IMR-90 (cell line): ENCODE measurements around the gene MAVS. TPM values are rescaled to one million over a fixed set of nuclear protein-coding genes. Genes with fewer than 3 reads are reported as not detected.

ENCODE experiments used
- ATAC-seq: fragments of 200-7000 bp; cut with Tn5 transposase; 2 replicates; pipeline ENCODE4 v1.9.1; 2020; ENCODE audit warnings: low read depth, mild to moderate bottlenecking, moderate library complexity
- BruUV-seq: library from RNA; stranded (reverse); fragments of 400-500 nt; replicated peaks from 2 replicates; lab custom pipeline; 2021; lab: Mats Ljungman, UMichigan
- CTCF ChIA-PET: fragments of 300-600 bp; formaldehyde crosslinking; extraction: SDS; loops from one replicate; lab custom pipeline; 2021; ENCODE audit warnings: antibody characterized with exemption; lab: Yijun Ruan, JAX
- POLR2A ChIA-PET: fragments of 300-600 bp; sonication (Branson Sonifier 250); formaldehyde crosslinking; loops from one replicate; lab custom pipeline; 2022; ENCODE audit warnings: antibody characterized with exemption; ENCODE audit not compliant: unreplicated experiment; lab: Charles Lee
- DNase-seq: peaks from one replicate; pipeline ENCODE4 v3.0.0; 2013
- H2AFZ ChIP-seq: replicated peaks from 2 replicates; pipeline ENCODE3; 2013; ENCODE audit warnings: low read length, mild to moderate bottlenecking; ENCODE audit not compliant: poor library complexity
- H2AK5ac ChIP-seq: 2 replicates; pipeline ENCODE4 v1.6.1; 2013; ENCODE audit warnings: low read depth, low read length, inconsistent platforms
- H2AK9ac ChIP-seq: replicated peaks from 2 replicates; pipeline ENCODE3; 2013; ENCODE audit warnings: mild to moderate bottlenecking, low read depth, low read length, moderate library complexity; ENCODE audit not compliant: poor library complexity
- H2BK120ac ChIP-seq: 2 replicates; pipeline ENCODE4 v1.6.1; 2013; ENCODE audit warnings: low read depth, low read length, inconsistent platforms
- H2BK15ac ChIP-seq: 3 replicates; pipeline ENCODE4 v1.6.1; 2013; ENCODE audit warnings: low read depth, low read length, inconsistent platforms
- H2BK20ac ChIP-seq: 2 replicates; pipeline ENCODE4 v1.6.1; 2013; ENCODE audit warnings: low read depth, mild to moderate bottlenecking, inconsistent platforms, low read length, moderate library complexity
- H2BK5ac ChIP-seq: 2 replicates; pipeline ENCODE4 v1.6.1; 2013; ENCODE audit warnings: mild to moderate bottlenecking, low read depth, low read length, inconsistent platforms; ENCODE audit not compliant: poor library complexity, severe bottlenecking
- H3K14ac ChIP-seq: replicated peaks from 2 replicates; pipeline ENCODE4 v1.6.1; 2013; ENCODE audit warnings: low read depth, low read length, inconsistent platforms
- H3K18ac ChIP-seq: 2 replicates; pipeline ENCODE4 v1.6.1; 2013; ENCODE audit warnings: low read depth, low read length, control low read depth
- H3K23ac ChIP-seq: 2 replicates; pipeline ENCODE4 v1.6.1; 2013; ENCODE audit warnings: low read depth, low read length, inconsistent platforms
- H3K27ac ChIP-seq: 2 replicates; pipeline ENCODE4 v1.5.1; 2013; ENCODE audit warnings: mild to moderate bottlenecking, control low read depth, low read length; ENCODE audit not compliant: insufficient read depth
- H3K27me3 ChIP-seq: 2 replicates; pipeline ENCODE4 v1.6.1; 2013; ENCODE audit warnings: low read length; ENCODE audit not compliant: control insufficient read depth, insufficient read depth
- H3K36me3 ChIP-seq: 2 replicates; pipeline ENCODE4 v1.6.1; 2013; ENCODE audit warnings: low read length, mixed read lengths; ENCODE audit not compliant: control insufficient read depth, insufficient read depth
- H3K4ac ChIP-seq: 2 replicates; pipeline ENCODE4 v1.6.1; 2013; ENCODE audit warnings: low read depth, low read length, inconsistent platforms
- H3K4me1 ChIP-seq: 2 replicates; pipeline ENCODE4 v1.6.1; 2013; ENCODE audit warnings: low read length, mixed read lengths; ENCODE audit not compliant: control insufficient read depth, insufficient read depth
- H3K4me2 ChIP-seq: 2 replicates; pipeline ENCODE4 v1.6.1; 2013; ENCODE audit warnings: low read depth, mild to moderate bottlenecking, control low read depth, low read length, moderate library complexity
- H3K4me3 ChIP-seq: 2 replicates; pipeline ENCODE4 v1.5.1; 2013; ENCODE audit warnings: low read depth, mild to moderate bottlenecking, control low read depth, low read length, moderate library complexity; ENCODE audit not compliant: insufficient read depth
- H3K56ac ChIP-seq: 2 replicates; pipeline ENCODE4 v1.6.1; 2013; ENCODE audit warnings: low read length, inconsistent platforms; ENCODE audit not compliant: insufficient read depth; ENCODE audit errors: extremely low read depth
- H3K79me1 ChIP-seq, 2 experiments: 2 replicates each; pipeline ENCODE4 v1.6.1; 2013; ENCODE audit warnings: low read length in 2 of 2, inconsistent platforms in 1 of 2, low read depth in 1 of 2
- H3K9ac ChIP-seq: 2 replicates; pipeline ENCODE4 v1.6.1; 2013; ENCODE audit warnings: low read depth, low read length, control low read depth
- H3K9me1 ChIP-seq: 2 replicates; pipeline ENCODE4 v1.6.1; 2013; ENCODE audit warnings: low read length, inconsistent platforms; ENCODE audit not compliant: insufficient read depth
- H3K9me3 ChIP-seq: 2 replicates; pipeline ENCODE4 v1.6.1; 2013; ENCODE audit warnings: low read length; ENCODE audit not compliant: control insufficient read depth, insufficient read depth
- H4K20me1 ChIP-seq: 2 replicates; pipeline ENCODE4 v1.6.1; 2013; ENCODE audit warnings: low read length, inconsistent platforms; ENCODE audit not compliant: insufficient read depth
- H4K5ac ChIP-seq: 2 replicates; pipeline ENCODE4 v1.6.1; 2013; ENCODE audit warnings: mild to moderate bottlenecking, low read depth, low read length, control low read depth
- H4K8ac ChIP-seq, 2 experiments: 2 replicates each; pipeline ENCODE4 v1.6.1; 2013; ENCODE audit warnings: low read depth in 2 of 2, low read length in 2 of 2, control low read depth in 1 of 2, inconsistent platforms in 1 of 2
- H4K91ac ChIP-seq: 2 replicates; pipeline ENCODE4 v1.6.1; 2013; ENCODE audit warnings: low read depth, low read length, inconsistent platforms; ENCODE audit not compliant: insufficient read depth
- CEBPB ChIP-seq: IDR thresholded peaks from 2 replicates; pipeline ENCODE4 v1.6.1; 2012; ENCODE audit warnings: low read depth, low read length, improper control_type of control experiment
- MXI1 ChIP-seq: IDR thresholded peaks from 2 replicates; pipeline ENCODE4 v1.6.1; 2012; ENCODE audit warnings: low read depth, mild to moderate bottlenecking, low read length, moderate library complexity, borderline replicate concordance
- WGBS, 2 experiments: methylation state at CpG; one replicate each; pipeline versions ENCODE4 v1.1.5 to v1.1.7; 2013; ENCODE audit warnings: missing lambda C conversion rate in 2 of 2; ENCODE audit not compliant: insufficient read length in 1 of 2; ENCODE audit errors: extremely low coverage in 2 of 2; 5-methylcytosine and 5-hydroxymethylcytosine counted together
- dilution Hi-C: fragments of 300-500 bp; cut with HindIII; formaldehyde crosslinking; loops from one replicate; pipeline ENCODE4 v1.14.3; 2018; ENCODE audit warnings: low sequenced_read_pairs; ENCODE audit not compliant: unreplicated experiment
- in situ Hi-C: fragments of 300-500 bp; cut with MboI; formaldehyde crosslinking; loops from 3 replicates; pipeline ENCODE4 v1.14.3; 2019; ENCODE audit warnings: low sequenced_read_pairs, inconsistent platforms, mixed read lengths
- intact Hi-C: fragments of 100-400 bp; cut with micrococcal nuclease; formaldehyde crosslinking; loops from 2 replicates; pipeline ENCODE4 v1.10.0; 2022
- polyA plus RNA-seq, 3 experiments: library from polyadenylated mRNA; depleted of rRNA; stranded (reverse); fragments of >200 nt; gene quantifications; 2 replicates each; pipeline ENCODE4 v1.2.3, GENCODE V29; 2012; ENCODE audit warnings: low replicate concordance in 1 of 3
- total RNA-seq: library from RNA; depleted of rRNA; stranded (reverse); fragments of >200 nt; gene quantifications from 2 replicates; pipeline ENCODE4 v1.2.3, GENCODE V29; 2012

The MAVS gene
- total and polyA plus RNA-seq, 2 of the 4 experiments (the other 2 are of a cell fraction): 10.4 to 15.6 TPM

DNA sequence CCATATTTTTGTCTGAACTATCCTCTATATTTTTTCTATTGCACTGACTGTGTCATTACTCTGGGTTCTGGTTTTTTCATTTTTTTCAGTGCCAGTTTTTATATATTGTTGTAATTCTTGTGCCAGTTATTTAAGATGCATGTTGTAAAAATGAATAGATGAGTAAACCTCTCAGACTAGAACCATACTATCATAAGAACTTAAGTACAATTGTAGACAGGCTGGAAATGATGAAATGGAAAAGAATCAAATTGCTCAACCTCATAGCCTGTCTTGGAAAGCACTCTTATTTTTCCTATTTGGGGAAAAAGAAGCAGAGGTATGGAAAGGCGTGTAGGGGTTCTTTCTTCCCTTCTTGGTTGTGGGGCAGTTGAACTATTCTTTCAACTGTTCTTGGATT is 72.7 kb downstream of the MAVS start:
- Histone ChIP-seq H3K4me2 (no peak overlapping the region), H2AK9ac (no peak overlapping the region), H2BK20ac (no peak overlapping the region), H2AK5ac (no peak overlapping the region), H3K9me3 (no peaks in the 10 kb centered on the region), H3K56ac (no peak overlapping the region), H3K14ac (no peak overlapping the region), H4K5ac (no peak overlapping the region), H2BK120ac (no peak overlapping the region), H2BK15ac (no peak overlapping the region), H3K18ac (no peak overlapping the region), H3K27ac (no peak overlapping the region), H3K9me1 (peaks cover 20% of the 10 kb centered on the region; the same call in 1 of the 2 replicates), H3K4me1 (peaks cover 13% of the 10 kb centered on the region), H4K91ac (no peak overlapping the region), H4K20me1 (peaks cover 73% of the 10 kb centered on the region), H3K23ac (no peak overlapping the region), H2BK5ac (peak overlapping the region; percentile 20), H3K36me3 (peaks cover 41% of the 10 kb centered on the region), H3K4ac (no peak overlapping the region), H4K8ac (no peak overlapping the region), H2AFZ (no peak overlapping the region), H3K4me3 (no peak overlapping the region), H3K27me3 (no peaks in the 10 kb centered on the region), H3K9ac (no peak overlapping the region), H3K79me1 (peaks cover 37 to 70% of the 10 kb centered on the region in 2 experiments)
- dilution Hi-C loops: no loop called here
- TF ChIP-seq MXI1: no peak
- TF ChIP-seq CEBPB: peak; percentile 78
- WGBS, 2 experiments: no CpG with 5 or more reads among the region's 1 CpG
- DNase-seq (peak; percentile 54), ATAC-seq (peak; percentile 25; the same call in 1 of the 2 replicates)
- ChIA-PET POLR2A (no interaction called here), CTCF (no interaction called here)
- in situ Hi-C loops: no loop called here
- intact Hi-C loops: loop anchor here (1.0 kb wide), 1 partner anchor 30 kb away; the partner anchor contains the start of gene PANK2
- BruUV-seq: no TSS peak
